GM21526 (cell line): ENCODE results near the gene INTU.
"Not testable (repeated sequence)": the region's sequence is repeated elsewhere in the genome, so short reads cannot be mapped to it uniquely, and the experiment has no call there.

Experiments used
- ATAC-seq: cut with Tn5 transposase; IDR thresholded peaks from one replicate; pipeline ENCODE4 v1.9.1; 2021; ENCODE audit warnings: moderate library complexity; ENCODE audit not compliant: unreplicated experiment, low FRiP score

INTU gene

DNA sequence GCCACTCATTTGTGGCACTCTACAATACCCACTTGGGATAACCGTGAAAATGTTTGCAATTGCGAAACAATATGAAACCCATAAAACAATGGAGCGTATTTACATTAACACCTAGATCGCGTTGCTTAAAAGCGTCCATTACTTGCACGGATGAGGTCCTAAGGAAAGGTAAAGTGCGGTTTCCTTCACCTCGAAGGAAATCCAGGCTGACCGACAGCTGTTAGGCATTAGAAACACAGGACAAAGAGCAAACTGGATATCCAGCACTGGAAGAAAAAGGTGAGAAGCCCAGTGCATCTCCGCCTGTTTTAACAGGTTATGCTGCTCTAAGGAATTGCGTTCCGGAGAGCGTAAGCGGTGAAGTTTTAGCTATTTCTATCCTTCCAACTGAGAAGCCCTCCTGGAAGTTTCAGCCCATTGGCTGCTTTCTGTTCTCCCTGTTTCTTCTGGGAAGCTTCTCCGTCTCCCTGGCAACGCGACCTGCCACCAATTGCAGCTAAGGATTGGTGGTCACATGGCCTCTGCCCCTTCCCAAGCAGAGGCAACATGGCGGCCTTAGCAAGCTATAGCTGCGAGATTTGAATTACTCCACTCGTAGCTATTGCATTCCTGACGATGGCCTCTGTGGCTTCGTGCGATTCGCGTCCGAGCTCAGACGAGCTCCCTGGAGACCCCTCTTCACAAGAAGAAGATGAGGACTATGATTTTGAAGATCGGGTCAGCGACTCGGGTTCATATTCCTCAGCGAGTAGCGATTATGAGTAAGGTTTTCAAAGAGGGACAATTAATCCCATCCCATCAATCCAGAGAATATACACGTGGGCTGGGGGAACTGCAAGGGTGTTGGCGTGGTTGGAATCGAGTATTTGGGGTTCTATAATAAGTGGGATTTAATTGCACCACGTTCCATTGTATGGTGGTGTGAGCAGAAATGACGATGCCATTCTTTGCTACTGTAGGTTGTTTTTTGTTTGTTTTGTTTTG, at the start of gene INTU:
Gene INTU, plus strand, starts transcription at position 538 of the 984 bp plus-strand sequence. Its CDS starts 78 bp downstream, at position 616.
- peak; percentile 91 for ATAC-seq

- not testable (repeated sequence) for ATAC-seq
Observed at GRCh38 chr4:127586496-127586895, 46.3 kb upstream of the INTU start.

DNA sequence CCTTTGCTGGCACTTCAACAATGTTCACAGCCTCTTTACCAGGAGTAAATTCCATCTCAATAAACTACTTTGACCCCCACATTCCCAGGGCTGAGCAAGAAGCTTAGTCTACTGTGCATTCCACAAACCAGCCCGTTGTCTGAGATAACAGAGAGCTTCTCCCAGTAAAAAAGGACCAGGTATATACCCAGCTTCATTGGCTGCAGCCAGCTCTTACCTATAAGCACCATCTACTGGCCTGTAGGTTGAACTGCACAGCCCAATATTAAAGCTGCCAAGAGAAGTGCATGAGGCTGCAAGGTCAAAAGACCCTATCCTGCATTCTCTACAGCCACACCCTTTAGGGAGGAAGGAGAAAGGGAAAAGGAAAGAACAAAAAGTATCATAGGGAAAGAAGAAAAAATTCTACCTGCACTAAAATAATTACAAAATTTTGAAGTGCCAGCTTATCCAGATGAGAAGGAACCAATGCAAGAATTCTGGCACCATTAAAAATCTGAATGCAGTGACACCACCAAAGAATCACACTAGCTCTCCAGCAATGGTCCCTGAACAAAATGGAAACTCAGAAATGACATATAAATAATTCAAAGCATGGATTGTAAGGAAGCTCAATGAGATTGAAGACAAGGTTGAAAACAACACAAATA, 45.7 kb upstream of the INTU start:
- ATAC-seq, result peak; percentile 98

GRCh38 chr4:127589153-127589552, 43.6 kb upstream of the INTU start:
- ATAC-seq, result not testable (repeated sequence)

- no peak for ATAC-seq
Observed at GRCh38 chr4:127598656-127599055, 34.1 kb upstream of the INTU start.

- no peak for ATAC-seq
Observed at GRCh38 chr4:127601029-127601428, 31.7 kb upstream of the INTU start.

- no peak for ATAC-seq
Observed at GRCh38 chr4:127604949-127605709, 27.6 kb upstream of the INTU start.

DNA sequence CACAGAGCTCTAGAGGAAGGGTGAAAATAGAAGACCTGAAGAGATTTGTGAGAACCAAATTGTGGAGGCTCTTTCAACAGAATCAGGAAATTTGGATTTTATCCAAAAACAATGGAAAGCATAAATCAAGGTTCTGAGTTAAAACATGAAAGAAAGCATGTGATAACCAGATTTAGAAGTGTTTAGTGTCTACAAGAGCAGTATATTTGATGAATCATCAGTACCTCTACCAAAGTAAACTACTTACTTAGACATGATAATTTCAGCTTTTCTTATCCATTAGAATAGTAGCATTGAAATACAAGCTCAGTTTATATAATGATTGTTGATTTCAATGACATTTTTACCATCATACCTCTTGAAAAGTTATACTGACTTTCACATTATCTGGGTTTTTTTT, 25.9 kb upstream of the INTU start:
- no peak for ATAC-seq

GRCh38 chr4:127609484-127609883, 23.3 kb upstream of the INTU start:
- ATAC-seq, result no peak

DNA sequence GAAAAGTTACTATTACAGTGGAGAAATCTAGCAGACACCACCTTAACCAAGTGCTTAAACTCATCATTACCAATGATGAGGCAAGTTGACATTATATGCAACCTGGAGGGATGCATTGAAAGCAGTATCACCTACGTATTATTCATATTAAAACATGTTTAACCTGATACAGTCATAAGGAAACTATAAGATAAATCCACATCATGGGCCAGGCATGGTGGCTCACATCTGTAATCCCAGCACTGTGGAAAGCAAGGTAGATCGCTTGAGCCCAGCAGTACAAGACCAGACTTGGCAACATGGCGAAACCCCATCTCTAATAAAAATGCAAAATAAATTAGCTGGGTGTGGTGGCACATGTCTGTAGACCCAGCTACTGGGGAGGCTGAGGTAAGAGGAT, 22.3 kb upstream of the INTU start:
- ATAC-seq, result no peak

GRCh38 chr4:127616898-127617297, 15.9 kb upstream of the INTU start:
- ATAC-seq, result no peak

- ATAC-seq, result no peak
Observed at GRCh38 chr4:127618427-127618826, 14.3 kb upstream of the INTU start.

DNA sequence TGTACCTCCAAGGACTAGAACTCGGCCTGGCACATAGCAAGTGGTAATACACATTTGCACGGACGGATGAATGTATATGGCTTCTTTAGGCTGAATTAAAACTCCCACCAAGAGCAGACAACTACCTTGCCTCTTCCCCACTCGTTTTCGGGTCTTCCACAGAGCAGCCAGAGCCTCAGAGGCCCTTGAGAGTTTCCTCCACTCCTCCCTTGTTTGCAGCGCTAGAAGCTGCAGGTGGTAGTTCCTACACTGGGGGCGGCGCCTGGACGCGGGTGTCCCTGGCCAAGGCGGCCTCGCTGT, 10.2 kb upstream of the INTU start:
- ATAC-seq, result no peak

- ATAC-seq, result no peak
Observed at GRCh38 chr4:127622921-127623796, 9.6 kb upstream of the INTU start.

- ATAC-seq, result no peak
Observed at GRCh38 chr4:127623797-127624083, 9.0 kb upstream of the INTU start.

GRCh38 chr4:127624173-127624572, 8.6 kb upstream of the INTU start:
- no peak for ATAC-seq

DNA sequence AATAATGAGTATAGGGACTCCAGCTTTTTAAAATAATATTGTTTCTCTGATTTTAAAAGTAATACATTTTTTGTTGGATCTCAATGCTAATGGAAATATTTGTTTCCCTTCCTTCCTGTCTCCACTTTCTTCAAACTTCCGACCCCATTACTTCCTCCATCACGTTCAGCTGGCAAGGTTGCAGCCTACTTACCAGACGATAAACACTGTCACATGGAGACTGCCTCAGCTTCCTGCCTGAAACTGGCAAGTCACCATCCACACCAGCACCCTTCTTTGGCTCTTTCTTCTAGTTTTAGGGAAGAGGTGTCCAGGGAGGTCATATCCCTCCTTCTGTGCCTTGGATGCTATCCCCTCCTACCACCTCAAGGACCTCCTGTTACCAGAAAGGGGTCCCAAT, 3.4 kb upstream of the INTU start:
- no peak for ATAC-seq

GRCh38 chr4:127630152-127630551, 2.6 kb upstream of the INTU start:
- ATAC-seq, result no peak

GRCh38 chr4:127631420-127631819, 1.3 kb upstream of the INTU start:
- no peak for ATAC-seq

DNA sequence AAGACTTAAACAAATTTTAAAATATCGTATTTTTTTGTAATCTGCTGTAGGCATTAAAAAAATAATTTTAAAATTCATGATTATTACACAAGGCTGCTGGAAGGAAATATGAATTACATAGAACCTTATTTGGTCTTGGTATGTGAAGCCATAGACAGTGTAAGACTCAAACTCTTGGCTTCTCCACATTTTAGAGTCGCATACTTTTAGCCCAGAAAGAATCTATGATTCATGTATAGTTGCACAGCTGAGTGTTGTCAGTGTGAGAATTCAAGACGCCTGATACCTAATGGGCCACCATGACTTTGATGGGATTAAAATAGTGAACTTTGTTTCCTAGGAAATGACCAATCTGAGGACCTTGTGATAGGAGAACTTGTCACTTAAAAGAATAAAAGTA, 1.4 kb downstream of the INTU start:
- no peak for ATAC-seq
